Ascending aorta (tissue), 2 donors: ENCODE results near the gene SNAP47. TPM values are rescaled to one million over a fixed set of nuclear protein-coding genes. Genes with fewer than 3 reads are reported as not detected.

Experiments
- DNase-seq, 2 donors: peaks; one replicate each; pipeline ENCODE4 v3.0.0-alpha.2; 2019; ENCODE audit warnings: low spot score in 2 of 2
- H3K27ac ChIP-seq, 2 donors: fragments of 200-600 bp; sonication (generic); one replicate each; pipeline ENCODE4 v1.5.1; 2016 to 2017; ENCODE audit warnings: mild to moderate bottlenecking in 1 of 2
- H3K27me3 ChIP-seq: fragments of 200-600 bp; sonication (generic); one replicate; pipeline ENCODE4 v1.5.1; 2017
- H3K36me3 ChIP-seq, 2 donors: fragments of 200-600 bp; sonication (generic); one replicate each; pipeline ENCODE4 v1.5.1; 2016
- H3K4me1 ChIP-seq, 2 donors: fragments of 200-600 bp; sonication (generic); one replicate each; pipeline ENCODE4 v1.5.1; 2016 to 2017; ENCODE audit warnings: mild to moderate bottlenecking in 1 of 2
- H3K4me3 ChIP-seq, 2 donors: fragments of 200-600 bp; sonication (generic); one replicate each; pipeline ENCODE4 v1.5.1; 2016 to 2017; ENCODE audit warnings: mild to moderate bottlenecking in 1 of 2
- H3K9me3 ChIP-seq, 2 donors: fragments of 200-600 bp; sonication (generic); one replicate each; pipeline ENCODE4 v1.5.1; 2016
- intact Hi-C: fragments of 100-400 bp; cut with DNase I; formaldehyde crosslinking; loops from one replicate; pipeline ENCODE4 v1.15.1; 2023
- total RNA-seq: library from RNA; depleted of rRNA; stranded (reverse); fragments of >200 nt; gene quantifications from one replicate; pipeline ENCODE4 v1.1.0, GENCODE V29; 2016
- TF ChIP-seq, protein P1 (sequence below), 3 experiments: fragments of 200-600 bp in 2 of 3; fragments of 450-650 bp in 1 of 3; sonication (generic) in 2 of 3; IDR thresholded peaks; one replicate each; pipeline ENCODE4 v1.5.1; 2016 to 2019; ENCODE audit warnings: antibody characterized with exemption in 3 of 3, mild to moderate bottlenecking in 1 of 3, moderate library complexity in 1 of 3

SNAP47 gene
- total RNA-seq, 1 donor from 2014 or later: 54.0 TPM

DNA sequence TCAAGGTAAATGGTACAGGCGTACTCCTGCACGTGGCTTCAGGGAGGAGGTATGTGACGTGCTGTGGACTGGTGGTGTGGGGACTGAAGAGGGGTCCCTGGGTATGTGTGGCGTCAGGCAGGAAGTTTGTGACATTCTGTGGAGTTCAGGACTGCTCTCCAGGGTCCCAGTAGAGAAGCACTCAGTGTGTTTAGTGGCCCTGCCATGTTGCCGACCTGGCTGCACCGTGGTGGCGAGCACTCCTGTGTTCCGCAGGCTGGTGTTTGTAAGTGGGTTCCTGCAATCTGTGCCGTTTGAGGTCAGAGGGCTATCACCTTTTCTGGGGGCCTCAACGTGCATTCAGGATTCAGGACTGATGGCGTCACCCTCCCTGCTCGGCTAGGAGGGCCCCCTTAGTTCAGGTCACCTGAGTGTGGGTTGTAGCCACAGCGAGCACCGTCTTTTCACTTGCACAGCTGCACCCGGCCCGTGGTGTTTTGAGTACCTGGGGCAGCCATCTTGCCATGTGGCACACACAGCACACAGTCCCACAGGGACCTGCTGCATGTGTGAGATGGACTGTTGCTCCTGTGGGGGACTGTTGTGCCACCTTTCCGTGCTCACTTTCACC is 26.5 kb downstream of the SNAP47 start:
- Histone ChIP-seq H3K27me3 (no peaks in the 10 kb centered on the region), H3K4me1 (peaks cover 0 to 3% of the 10 kb centered on the region in 2 donors), H3K27ac (no peak overlapping the region), H3K9me3 (no peaks in the 10 kb centered on the region), H3K4me3 (no peak overlapping the region), H3K36me3 (peaks cover 22 to 25% of the 10 kb centered on the region in 2 donors)
- no peak for DNase-seq
- intact Hi-C loops: loop anchor here (1.0 to 2.0 kb wide), 2 partner anchors 27 to 185 kb away; no protein-coding TSS in a partner anchor
- TF ChIP-seq, protein P1, sequence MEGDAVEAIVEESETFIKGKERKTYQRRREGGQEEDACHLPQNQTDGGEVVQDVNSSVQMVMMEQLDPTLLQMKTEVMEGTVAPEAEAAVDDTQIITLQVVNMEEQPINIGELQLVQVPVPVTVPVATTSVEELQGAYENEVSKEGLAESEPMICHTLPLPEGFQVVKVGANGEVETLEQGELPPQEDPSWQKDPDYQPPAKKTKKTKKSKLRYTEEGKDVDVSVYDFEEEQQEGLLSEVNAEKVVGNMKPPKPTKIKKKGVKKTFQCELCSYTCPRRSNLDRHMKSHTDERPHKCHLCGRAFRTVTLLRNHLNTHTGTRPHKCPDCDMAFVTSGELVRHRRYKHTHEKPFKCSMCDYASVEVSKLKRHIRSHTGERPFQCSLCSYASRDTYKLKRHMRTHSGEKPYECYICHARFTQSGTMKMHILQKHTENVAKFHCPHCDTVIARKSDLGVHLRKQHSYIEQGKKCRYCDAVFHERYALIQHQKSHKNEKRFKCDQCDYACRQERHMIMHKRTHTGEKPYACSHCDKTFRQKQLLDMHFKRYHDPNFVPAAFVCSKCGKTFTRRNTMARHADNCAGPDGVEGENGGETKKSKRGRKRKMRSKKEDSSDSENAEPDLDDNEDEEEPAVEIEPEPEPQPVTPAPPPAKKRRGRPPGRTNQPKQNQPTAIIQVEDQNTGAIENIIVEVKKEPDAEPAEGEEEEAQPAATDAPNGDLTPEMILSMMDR (IDR thresholded peaks at IDR 0.05): no peak

DNA sequence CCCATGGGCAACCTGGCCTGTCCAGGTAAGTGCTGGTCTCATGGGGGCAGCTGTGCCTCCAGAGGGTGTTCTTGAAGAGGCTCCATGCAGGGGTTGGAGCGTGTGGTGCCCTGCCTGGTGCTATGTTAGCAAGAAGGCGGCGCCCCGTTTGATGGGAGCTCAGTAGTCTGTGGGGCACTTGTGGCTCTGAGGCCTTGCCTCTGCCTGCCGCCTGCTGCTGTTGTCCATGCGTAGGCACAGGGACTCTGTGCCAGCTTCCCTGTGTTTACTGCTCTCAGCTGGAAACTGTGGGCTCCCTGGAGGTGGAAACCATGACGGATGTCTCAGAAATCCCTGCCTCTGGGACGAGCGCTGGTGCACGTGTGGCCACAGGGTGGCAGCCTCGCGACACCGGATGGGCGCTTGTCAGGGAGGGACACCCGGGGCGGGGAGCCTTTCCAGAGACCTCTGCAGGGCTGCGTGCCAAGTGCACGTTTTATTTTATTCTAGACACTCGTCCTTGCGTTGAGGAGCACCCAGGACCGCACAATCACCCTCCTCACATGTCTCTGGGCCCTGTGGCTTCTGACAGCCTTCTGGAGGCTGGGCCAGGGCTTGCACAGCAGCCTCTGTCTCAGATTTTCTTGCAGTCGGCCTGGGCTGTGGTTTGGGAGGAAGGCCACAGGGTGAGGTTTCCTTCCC is 27.1 kb downstream of the SNAP47 start:
- intact Hi-C loops: loop anchor here (1.0 to 2.0 kb wide), 2 partner anchors 26 to 184 kb away; no protein-coding TSS in a partner anchor
- no peaks in the 10 kb centered on the region for H3K9me3 ChIP-seq
- peaks cover 0 to 3% of the 10 kb centered on the region in 2 donors for H3K4me1 ChIP-seq
- H3K4me3 ChIP-seq: no peak overlapping the region
- peak in 1 of 2 donors; percentile 90 for DNase-seq
- H3K27ac ChIP-seq: no peak overlapping the region
- TF ChIP-seq, protein P1 (IDR thresholded peaks at IDR 0.05): peak; percentile 65 to 89 (median 88)
- H3K27me3 ChIP-seq: no peaks in the 10 kb centered on the region
- peaks cover 28 to 32% of the 10 kb centered on the region in 2 donors for H3K36me3 ChIP-seq

DNA sequence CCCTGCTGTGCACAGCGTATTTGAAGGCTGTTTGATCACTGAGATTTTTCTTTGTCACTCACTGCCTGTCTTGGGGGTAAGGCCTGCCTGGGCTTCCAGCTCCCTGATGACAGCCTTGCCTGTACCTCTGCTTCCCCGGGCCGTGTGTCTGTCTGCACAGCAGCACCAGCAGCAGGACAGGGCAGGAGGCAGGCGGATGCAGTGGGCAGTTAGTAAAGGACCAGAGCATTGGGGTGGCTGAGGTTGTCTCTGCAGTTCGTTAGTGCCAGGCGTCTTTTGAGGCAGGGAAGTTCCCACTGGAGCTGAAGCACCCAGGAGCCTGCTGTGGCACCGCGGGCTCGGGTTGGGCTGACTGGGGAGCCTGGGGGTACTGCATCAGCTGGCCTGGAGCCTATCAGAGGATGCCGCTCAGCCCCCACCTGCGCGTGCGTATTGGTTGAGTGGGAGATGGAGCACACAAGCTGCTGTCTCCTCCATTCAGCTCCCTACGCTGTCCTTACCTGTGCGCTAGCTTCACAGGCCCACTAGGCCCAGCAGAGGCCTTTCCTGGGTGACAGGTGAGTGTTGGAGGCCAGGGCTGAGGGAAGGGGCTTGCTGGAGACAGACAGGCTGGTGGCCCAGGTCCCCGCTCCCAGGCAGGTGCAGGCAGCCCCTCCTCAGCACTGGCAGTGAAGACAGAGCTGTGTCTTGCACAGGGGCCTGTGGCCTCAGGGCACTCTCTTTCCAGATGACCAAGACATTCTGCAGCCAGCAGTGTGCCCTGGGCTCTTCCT is 28.2 kb downstream of the SNAP47 start:
- Histone ChIP-seq H3K4me1 (peaks cover 0 to 3% of the 10 kb centered on the region in 2 donors), H3K36me3 (peaks cover 38 to 39% of the 10 kb centered on the region in 2 donors), H3K9me3 (no peaks in the 10 kb centered on the region), H3K4me3 (no peak overlapping the region), H3K27me3 (no peaks in the 10 kb centered on the region), H3K27ac (no peak overlapping the region)
- no peak for DNase-seq
- intact Hi-C loops: loop anchor here (2.0 kb wide), 1 partner anchor 25 kb away; no protein-coding TSS in a partner anchor
- TF ChIP-seq, protein P1 (IDR thresholded peaks at IDR 0.05): no peak

DNA sequence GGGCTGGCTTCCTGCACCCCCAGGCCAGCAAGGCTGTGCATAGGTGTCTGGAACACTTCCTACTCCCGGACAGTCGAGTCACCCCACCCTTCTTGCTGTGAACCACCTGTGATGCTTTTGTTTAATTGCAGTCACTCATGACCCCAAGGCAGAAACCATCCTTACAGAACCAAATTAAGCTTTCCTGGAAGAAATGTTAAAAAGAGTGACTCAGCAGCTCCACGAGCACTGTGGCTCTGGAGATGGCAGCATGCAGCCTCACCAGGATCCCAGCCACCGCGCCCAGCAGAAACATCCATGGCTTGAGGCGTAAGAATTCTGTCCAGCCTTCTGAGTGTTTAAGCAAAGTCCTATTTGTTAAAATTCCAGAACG is 28.8 kb downstream of the SNAP47 start:
- no peaks in the 10 kb centered on the region for H3K9me3 ChIP-seq
- no peak for DNase-seq
- no peak overlapping the region for H3K27ac ChIP-seq
- no peaks in the 10 kb centered on the region for H3K27me3 ChIP-seq
- TF ChIP-seq, protein P1 (IDR thresholded peaks at IDR 0.05): no peak
- H3K4me1 ChIP-seq: peaks cover 0 to 3% of the 10 kb centered on the region in 2 donors
- intact Hi-C loops: no loop called here
- H3K36me3 ChIP-seq: peaks cover 40 to 42% of the 10 kb centered on the region in 2 donors
- no peak overlapping the region for H3K4me3 ChIP-seq

DNA sequence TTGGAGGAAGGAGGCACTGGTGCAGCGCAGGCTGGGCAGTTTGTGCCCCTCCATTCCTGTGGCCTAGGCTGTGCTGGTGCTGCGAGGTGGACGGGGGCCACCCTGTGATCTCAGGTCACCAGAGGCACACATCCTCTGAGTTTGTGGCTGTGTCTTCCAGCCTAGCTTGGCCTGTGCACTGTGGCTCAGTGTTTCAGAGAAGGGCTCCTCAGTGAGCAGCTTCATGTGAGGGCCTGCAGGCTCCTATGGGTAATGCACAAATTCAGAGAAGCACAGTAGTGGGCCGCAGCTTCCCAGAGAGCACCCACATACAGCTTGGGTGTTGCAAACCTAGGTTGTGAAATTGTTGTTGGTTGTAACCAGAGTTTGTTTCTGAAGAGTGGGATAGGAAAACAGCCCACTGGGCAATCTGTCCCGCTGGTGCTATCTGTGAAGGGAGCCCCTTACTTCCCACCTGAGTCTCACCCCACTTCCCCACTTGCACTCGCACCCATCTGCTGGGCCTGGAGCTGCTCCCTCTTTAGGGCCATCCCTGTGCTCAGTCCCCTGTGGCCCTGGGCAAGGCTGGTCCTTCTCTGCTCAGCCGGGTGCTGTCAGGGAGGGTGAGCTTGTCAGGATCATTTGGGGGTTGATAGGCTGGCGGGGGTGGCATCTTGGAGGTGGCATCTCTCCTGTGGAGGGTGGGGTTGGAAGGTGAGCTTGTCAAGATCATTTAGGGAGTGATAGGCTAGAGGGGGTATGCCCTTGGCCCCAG is 30.2 kb downstream of the SNAP47 start:
- peaks cover 32 to 44% of the 10 kb centered on the region in 2 donors for H3K36me3 ChIP-seq

More for the DNA sequence above, 30.2 kb downstream of the SNAP47 start:
- TF ChIP-seq, protein P1 (IDR thresholded peaks at IDR 0.05): no peak
- Histone ChIP-seq H3K27me3 (no peaks in the 10 kb centered on the region), H3K4me3 (no peak overlapping the region), H3K4me1 (peaks cover 0 to 3% of the 10 kb centered on the region in 2 donors), H3K9me3 (no peaks in the 10 kb centered on the region), H3K27ac (no peak overlapping the region)
- DNase-seq: no peak
- intact Hi-C loops: no loop called here
